ENCODE data around the gene RPAIN. TPM values are rescaled to one million over a fixed set of nuclear protein-coding genes. Genes with fewer than 3 reads are reported as not detected.
A peak's percentile ranks its signal among the peaks of the same experiment; 100 is the strongest.

RPAIN gene
- total RNA-seq = 10 to 100 TPM; 61.9 to 63.9 TPM

GRCh38 chr17:5419959-5420653 lies at the start of gene RPAIN:
Gene RPAIN, plus strand, starts transcription at chr17:5420182. Its CDS starts 29 bp downstream, at chr17:5420211.
- Mint-ChIP-seq H3K4me3 (peak within 1 kb of the TSS; percentile 100), H3K36me3 (peaks cover 16% of the 10 kb centered on the region), H3K27me3 (no peaks in the 10 kb centered on the region), H3K9me3 (no peaks in the 10 kb centered on the region), H3K4me1 (peaks cover 28% of the 10 kb centered on the region), H3K27ac (peak within 1 kb of the TSS; percentile 99)
- ATAC-seq (ENCODE audit: low read depth) (peak; percentile 66), DNase-seq (peak; percentile 87)
- POLR2A ChIA-PET = interaction anchor here (0.6 to 2.0 kb wide), 12 partner anchors 9 to 1277 kb away, joined by 3 to 21 read pairs (median 4); partner anchors contain the start of genes C1QBP, CYB5D2, DERL2 and MIS12

GRCh38 chr17:5370411-5370810 lies 49.6 kb upstream of the RPAIN start:
- peaks cover 17% of the 10 kb centered on the region for H3K36me3 Mint-ChIP-seq
- no peak overlapping the region for H3K4me3 Mint-ChIP-seq
- no peaks in the 10 kb centered on the region for H3K9me3 Mint-ChIP-seq
- H3K27ac Mint-ChIP-seq = peak overlapping the region; percentile 4
- POLR2A ChIA-PET = interaction anchor here (0.6 kb wide), 1 partner anchor 90 kb away, joined by 3 read pairs; no protein-coding TSS in a partner anchor
- H3K27me3 Mint-ChIP-seq = no peaks in the 10 kb centered on the region
- no peak for DNase-seq
- H3K4me1 Mint-ChIP-seq = peaks cover 2% of the 10 kb centered on the region
- ATAC-seq (ENCODE audit: low read depth) = no peak

- Mint-ChIP-seq H3K4me3 (no peak overlapping the region), H3K36me3 (peaks cover 19% of the 10 kb centered on the region), H3K9me3 (no peaks in the 10 kb centered on the region), H3K4me1 (peaks cover 2% of the 10 kb centered on the region), H3K27me3 (no peaks in the 10 kb centered on the region), H3K27ac (no peak overlapping the region)
- ATAC-seq (ENCODE audit: low read depth) (no peak), DNase-seq (no peak)
- POLR2A ChIA-PET = interaction anchor here (0.6 kb wide), 1 partner anchor 124 kb away, joined by 4 read pairs; no protein-coding TSS in a partner anchor
These were observed 46.9 kb upstream of the RPAIN start for GRCh38 chr17:5373112-5373511.

- no peaks in the 10 kb centered on the region for H3K9me3 Mint-ChIP-seq
- ATAC-seq (ENCODE audit: low read depth) (no peak), DNase-seq (no peak)
- H3K4me3 Mint-ChIP-seq = no peak overlapping the region
- peaks cover 35% of the 10 kb centered on the region for H3K36me3 Mint-ChIP-seq
- POLR2A ChIA-PET = no interaction called here
- H3K4me1 Mint-ChIP-seq = no peaks in the 10 kb centered on the region
- H3K27me3 Mint-ChIP-seq = no peaks in the 10 kb centered on the region
- H3K27ac Mint-ChIP-seq = peak overlapping the region; percentile 45
These were observed 41.3 kb upstream of the RPAIN start for GRCh38 chr17:5378566-5379207.

GRCh38 chr17:5379351-5380107 lies 40.5 kb upstream of the RPAIN start:
- peak overlapping the region; percentile 48 for H3K27ac Mint-ChIP-seq

GRCh38 chr17:5380491-5381135 lies 39.4 kb upstream of the RPAIN start:
- POLR2A ChIA-PET = interaction anchor here (1.0 kb wide), 1 partner anchor 9 kb away, joined by 3 read pairs; no protein-coding TSS in a partner anchor
- ATAC-seq (ENCODE audit: low read depth) = no peak
- Mint-ChIP-seq H3K9me3 (no peaks in the 10 kb centered on the region), H3K36me3 (peaks cover 36% of the 10 kb centered on the region), H3K4me3 (no peak overlapping the region), H3K4me1 (no peaks in the 10 kb centered on the region), H3K27ac (no peak overlapping the region), H3K27me3 (no peaks in the 10 kb centered on the region)
- no peak for DNase-seq

More at GRCh38 chr17:5379351-5380107, 40.5 kb upstream of the RPAIN start:
- ATAC-seq (ENCODE audit: low read depth) (no peak), DNase-seq (no peak)
- Mint-ChIP-seq H3K9me3 (no peaks in the 10 kb centered on the region), H3K4me3 (no peak overlapping the region), H3K27me3 (no peaks in the 10 kb centered on the region), H3K36me3 (peaks cover 36% of the 10 kb centered on the region), H3K4me1 (no peaks in the 10 kb centered on the region)
- POLR2A ChIA-PET = interaction anchor here (1.0 kb wide), 1 partner anchor 10 kb away, joined by 3 read pairs; no protein-coding TSS in a partner anchor

GRCh38 chr17:5381542-5381941 lies 38.4 kb upstream of the RPAIN start:
- H3K9me3 Mint-ChIP-seq = no peaks in the 10 kb centered on the region
- POLR2A ChIA-PET = interaction anchor here (0.7 kb wide), 1 partner anchor 47 kb away, joined by 4 read pairs; no protein-coding TSS in a partner anchor
- H3K27ac Mint-ChIP-seq = no peak overlapping the region
- ATAC-seq (ENCODE audit: low read depth) (no peak), DNase-seq (no peak)
- H3K27me3 Mint-ChIP-seq = no peaks in the 10 kb centered on the region
- H3K4me1 Mint-ChIP-seq = no peaks in the 10 kb centered on the region
- peaks cover 40% of the 10 kb centered on the region for H3K36me3 Mint-ChIP-seq
- H3K4me3 Mint-ChIP-seq = no peak overlapping the region

GRCh38 chr17:5391678-5392077 lies 28.3 kb upstream of the RPAIN start:
- H3K9me3 Mint-ChIP-seq = no peaks in the 10 kb centered on the region
- H3K4me1 Mint-ChIP-seq = peaks cover 7% of the 10 kb centered on the region
- DNase-seq (no peak), ATAC-seq (ENCODE audit: low read depth) (no peak)
- H3K27ac Mint-ChIP-seq = no peak overlapping the region
- POLR2A ChIA-PET = no interaction called here
- H3K4me3 Mint-ChIP-seq = no peak overlapping the region
- peaks cover 34% of the 10 kb centered on the region for H3K36me3 Mint-ChIP-seq
- no peaks in the 10 kb centered on the region for H3K27me3 Mint-ChIP-seq

GRCh38 chr17:5396612-5397011 lies 23.4 kb upstream of the RPAIN start:
- Mint-ChIP-seq H3K4me3 (no peak overlapping the region), H3K4me1 (peaks cover 3% of the 10 kb centered on the region), H3K27ac (no peak overlapping the region), H3K27me3 (no peaks in the 10 kb centered on the region), H3K9me3 (no peaks in the 10 kb centered on the region), H3K36me3 (peaks cover 41% of the 10 kb centered on the region)
- POLR2A ChIA-PET = no interaction called here
- DNase-seq (no peak), ATAC-seq (ENCODE audit: low read depth) (no peak)

GRCh38 chr17:5399767-5400166 lies 20.2 kb upstream of the RPAIN start:
- POLR2A ChIA-PET = no interaction called here
- peaks cover 1% of the 10 kb centered on the region for H3K4me1 Mint-ChIP-seq
- no peaks in the 10 kb centered on the region for H3K27me3 Mint-ChIP-seq
- H3K27ac Mint-ChIP-seq = no peak overlapping the region
- H3K9me3 Mint-ChIP-seq = no peaks in the 10 kb centered on the region
- no peak for DNase-seq
- peaks cover 36% of the 10 kb centered on the region for H3K36me3 Mint-ChIP-seq
- no peak overlapping the region for H3K4me3 Mint-ChIP-seq
- no peak for ATAC-seq (ENCODE audit: low read depth)

- Mint-ChIP-seq H3K9me3 (no peaks in the 10 kb centered on the region), H3K36me3 (peaks cover 31% of the 10 kb centered on the region), H3K4me3 (no peak overlapping the region), H3K27ac (no peak overlapping the region), H3K4me1 (peaks cover 5% of the 10 kb centered on the region), H3K27me3 (no peaks in the 10 kb centered on the region)
- ATAC-seq (ENCODE audit: low read depth) = no peak
- POLR2A ChIA-PET = interaction anchor here (0.8 to 1.3 kb wide), 2 partner anchors 10 to 34 kb away, joined by 4 to 5 read pairs; partner anchors contain the start of gene C1QBP
- DNase-seq = no peak
These were observed 14.6 kb upstream of the RPAIN start for GRCh38 chr17:5405400-5405799.

- Mint-ChIP-seq H3K4me3 (no peak overlapping the region), H3K36me3 (peaks cover 36% of the 10 kb centered on the region), H3K27me3 (no peaks in the 10 kb centered on the region), H3K27ac (no peak overlapping the region), H3K4me1 (peaks cover 10% of the 10 kb centered on the region), H3K9me3 (no peaks in the 10 kb centered on the region)
- POLR2A ChIA-PET = no interaction called here
- DNase-seq (no peak), ATAC-seq (ENCODE audit: low read depth) (no peak)
These were observed 11.8 kb upstream of the RPAIN start for GRCh38 chr17:5408186-5408585.
